Ecto neural progenitor cell (in vitro differentiated cells): ENCODE measurements around the gene HSF2BP.
"Not testable (repeated sequence)": the region's sequence is repeated elsewhere in the genome, so short reads cannot be mapped to it uniquely, and the experiment has no call there.

Experiments
- DNase-seq: peaks from one replicate; pipeline ENCODE4 v3.0.0-alpha.2; 2018; ENCODE audit warnings: low spot score

The HSF2BP gene

DNA sequence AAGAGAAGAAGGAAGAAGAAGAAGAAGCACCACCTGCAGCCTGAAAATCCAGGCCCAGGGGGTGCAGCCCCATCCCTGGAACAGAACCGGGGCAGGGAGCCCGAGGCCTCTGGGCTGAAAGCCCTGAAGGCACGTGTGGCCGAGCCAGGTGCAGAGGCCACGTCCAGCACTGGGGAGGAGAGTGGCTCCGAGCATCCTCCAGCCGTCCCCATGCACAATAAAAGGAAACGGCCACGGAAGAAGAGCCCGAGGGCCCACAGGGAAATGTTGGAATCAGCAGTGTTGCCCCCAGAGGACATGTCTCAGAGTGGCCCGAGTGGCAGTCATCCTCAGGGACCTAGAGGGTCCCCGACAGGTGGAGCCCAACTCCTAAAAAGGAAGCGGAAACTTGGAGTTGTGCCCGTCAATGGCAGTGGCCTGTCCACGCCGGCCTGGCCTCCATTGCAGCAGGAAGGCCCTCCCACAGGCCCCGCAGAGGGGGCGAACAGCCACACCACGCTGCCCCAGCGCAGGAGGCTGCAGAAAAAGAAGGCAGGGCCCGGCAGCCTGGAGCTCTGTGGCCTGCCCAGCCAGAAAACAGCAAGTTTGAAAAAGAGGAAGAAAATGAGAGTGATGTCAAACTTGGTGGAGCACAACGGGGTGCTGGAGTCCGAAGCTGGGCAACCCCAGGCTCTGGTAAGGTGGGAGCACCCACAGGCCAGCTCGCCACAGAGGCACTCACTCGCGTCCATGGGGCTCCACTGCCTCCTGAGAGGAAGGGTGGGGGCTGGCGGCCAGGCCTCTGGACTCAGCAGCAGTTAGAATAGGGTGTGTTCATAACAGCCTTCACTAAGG is 28.5 kb upstream of the HSF2BP start:
- no peak for DNase-seq

DNA sequence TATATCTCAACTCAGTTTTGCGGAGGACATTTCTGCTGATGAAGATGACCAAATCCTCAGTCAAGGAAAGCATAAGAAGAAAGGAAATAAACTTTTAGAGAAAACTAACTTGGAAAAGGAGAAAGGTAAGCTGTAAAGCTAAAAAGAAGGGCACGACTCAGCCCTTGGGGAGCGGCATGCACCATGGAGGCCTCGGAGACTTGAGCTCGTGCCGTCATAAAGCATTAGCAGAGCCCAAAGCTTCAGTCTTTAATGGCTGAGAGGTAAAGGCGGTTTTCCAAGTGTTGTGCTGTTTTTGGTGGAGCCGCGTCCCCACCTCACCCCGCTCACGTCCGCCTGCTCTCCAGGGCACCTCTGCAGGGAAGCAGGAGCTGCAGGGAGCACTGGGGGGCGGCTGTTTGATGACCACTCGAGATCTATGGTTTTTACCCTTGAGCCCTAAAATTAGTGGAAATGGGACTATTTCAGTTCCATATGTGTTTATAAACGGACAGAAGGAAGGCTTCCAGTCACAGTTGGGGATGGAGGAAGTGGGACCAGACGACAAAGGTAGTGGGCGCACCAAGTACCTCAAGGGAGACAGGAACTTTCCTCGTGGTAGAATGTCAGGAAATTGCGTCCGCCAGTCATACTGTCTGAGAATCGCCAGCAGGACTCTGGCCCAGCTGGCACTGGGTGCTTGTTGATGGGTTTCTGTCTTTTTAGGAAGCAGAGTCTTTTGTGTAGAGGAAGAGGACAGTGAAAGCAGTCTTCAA is 27.7 kb upstream of the HSF2BP start:
- no peak for DNase-seq

DNA sequence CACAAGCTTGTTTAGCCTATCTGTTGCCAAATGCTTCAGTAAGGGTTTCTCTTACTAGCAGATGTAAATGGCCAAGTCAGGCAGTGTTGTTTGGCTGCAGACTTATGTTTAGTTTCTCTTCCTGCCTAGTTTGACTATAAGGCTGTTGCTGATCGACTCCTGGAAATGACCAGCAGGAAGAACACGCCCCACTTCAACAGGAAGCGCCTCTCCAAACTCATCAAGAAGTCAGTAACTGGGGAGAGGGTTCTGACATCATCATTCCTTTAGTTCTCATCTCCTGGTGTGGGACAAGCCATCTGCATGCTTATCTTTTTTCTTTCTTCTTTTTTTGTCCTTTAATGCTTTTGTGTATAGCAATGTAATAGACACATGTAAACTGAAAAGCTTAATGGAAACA is 25.1 kb upstream of the HSF2BP start:
- DNase-seq: no peak

DNA sequence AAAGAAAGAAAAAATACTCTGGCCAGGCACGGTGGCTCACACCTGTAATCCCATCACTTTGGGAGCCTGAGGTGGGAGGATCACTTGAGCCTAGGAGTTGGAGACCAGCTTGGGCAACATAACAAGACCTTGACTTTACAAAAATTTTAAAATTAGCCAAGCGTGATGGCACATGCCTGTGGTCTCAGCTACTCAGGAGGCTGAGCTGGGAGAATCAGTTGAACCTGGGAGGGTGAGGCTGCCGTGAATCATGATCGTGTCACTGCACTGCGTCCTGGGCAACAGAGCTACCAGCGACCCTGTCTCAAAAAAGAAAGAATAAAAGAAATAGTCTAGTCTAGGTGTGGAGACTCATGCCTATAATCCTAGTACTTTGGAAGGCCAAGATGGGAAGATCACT is 22.4 kb upstream of the HSF2BP start:
- no peak for DNase-seq

DNA sequence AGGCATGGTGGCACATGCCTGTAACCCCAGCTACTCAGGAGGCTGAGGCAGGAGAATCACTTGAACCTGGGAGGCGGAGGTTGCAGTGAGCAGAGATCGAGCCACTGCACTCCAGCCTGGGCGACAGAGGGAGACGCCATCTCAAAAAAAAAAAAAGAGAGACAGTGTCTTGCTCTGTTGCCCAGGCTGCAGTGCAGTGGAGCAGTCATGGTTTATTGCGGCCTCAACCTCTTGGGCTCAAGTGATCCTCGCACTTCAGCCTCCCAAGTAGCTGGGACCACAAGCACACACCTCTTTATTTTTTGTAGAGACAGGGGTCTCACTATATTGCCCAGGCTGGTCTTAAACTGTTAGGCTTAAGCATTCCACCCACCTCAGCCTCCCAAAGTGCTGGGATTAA is 21.1 kb upstream of the HSF2BP start:
- DNase-seq: not testable (repeated sequence)

DNA sequence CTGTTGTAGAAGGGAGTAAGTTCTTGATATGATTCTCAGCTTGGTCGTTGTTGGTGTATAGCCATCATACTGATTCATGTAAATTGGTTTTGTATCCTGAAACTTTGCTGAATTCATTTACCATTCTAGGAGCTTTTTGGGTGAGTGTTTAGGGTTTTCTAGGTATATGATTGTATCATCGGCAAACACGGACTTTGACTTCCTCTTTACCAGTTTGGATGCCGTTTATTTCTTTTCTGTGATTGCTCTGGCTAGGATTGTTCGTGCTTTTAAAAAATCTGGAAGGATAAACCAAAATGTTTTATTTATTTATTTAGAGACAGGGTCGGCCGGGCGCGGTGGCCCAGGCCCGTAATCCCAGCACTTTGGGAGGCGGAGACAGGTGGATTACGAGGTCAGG is 20.7 kb upstream of the HSF2BP start:
- DNase-seq: no peak

DNA sequence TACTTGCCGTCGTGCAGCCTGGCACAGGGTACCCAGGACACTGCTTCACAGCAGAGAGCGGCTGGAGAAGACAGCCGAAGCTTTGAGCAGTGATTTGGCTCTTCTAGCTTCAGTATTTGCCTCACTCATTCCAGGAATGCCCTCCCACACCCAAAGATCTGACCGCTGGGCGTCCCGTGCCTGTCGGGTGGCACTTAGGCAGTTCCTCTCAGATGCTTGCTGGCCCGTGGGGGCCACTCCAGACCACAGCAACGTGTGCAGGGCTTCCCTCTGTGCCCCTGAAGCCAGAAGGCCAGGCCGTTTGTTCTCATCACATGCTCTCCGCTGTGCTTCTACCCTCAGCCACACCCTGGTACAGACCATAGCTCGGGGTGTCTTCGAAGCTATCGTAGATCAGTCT is 17.1 kb upstream of the HSF2BP start:
- DNase-seq: no peak

DNA sequence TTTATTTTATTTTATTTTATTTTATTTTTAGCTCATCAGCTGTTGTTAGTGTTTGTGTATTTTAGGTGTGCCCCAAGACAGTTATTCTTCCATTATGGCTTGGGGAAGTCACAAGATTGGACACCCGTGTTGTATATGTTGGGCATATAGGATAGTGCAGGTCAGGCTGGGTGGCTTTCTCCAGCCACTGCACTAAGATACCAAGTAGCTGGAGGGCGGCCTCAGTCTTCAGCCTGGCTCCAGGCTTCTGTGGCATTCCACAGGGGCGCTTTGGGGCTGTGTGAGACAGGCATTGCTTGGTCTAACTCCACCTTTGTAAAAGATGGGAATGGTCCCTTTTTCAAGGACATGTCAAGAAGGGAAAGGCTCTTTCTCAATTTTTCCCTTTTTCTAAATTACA is 16.6 kb upstream of the HSF2BP start:
- DNase-seq: no peak

DNA sequence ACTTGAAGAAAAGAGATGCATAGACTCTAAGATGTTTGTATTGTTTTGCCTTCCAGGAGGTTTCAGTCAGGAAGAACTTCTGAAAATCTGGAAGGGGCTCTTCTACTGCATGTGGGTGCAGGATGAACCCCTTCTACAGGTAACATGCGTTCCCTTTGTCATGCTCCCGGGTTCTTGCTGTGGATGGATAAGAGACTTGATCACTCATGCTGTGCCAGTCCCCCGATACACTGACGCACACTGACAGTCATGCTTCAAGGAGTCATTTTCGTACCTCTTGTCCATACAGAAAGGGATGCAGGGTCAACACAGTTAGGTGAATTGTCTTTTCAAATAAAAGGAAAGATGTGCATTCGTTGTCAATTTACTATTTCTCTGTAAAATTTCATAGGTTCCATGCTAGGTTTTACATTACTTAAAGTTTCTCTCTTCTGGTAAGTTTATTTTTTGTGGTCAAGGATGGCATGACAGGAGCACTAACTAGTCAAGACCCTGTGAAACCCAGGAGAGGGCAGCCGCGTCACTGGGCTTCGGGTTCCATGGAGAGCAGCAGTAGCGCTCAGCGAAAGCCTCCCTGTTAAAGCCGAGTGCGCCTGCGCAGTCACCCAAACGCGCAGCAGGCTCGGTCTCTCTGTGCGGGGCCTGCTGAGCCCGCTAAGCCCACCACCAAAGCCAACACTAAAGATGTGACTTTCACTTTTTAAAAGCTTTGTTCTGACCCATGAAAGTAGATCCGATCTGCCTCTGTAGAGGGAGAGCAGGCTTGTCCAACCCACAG is 10.7 kb upstream of the HSF2BP start:
- no peak for DNase-seq

DNA sequence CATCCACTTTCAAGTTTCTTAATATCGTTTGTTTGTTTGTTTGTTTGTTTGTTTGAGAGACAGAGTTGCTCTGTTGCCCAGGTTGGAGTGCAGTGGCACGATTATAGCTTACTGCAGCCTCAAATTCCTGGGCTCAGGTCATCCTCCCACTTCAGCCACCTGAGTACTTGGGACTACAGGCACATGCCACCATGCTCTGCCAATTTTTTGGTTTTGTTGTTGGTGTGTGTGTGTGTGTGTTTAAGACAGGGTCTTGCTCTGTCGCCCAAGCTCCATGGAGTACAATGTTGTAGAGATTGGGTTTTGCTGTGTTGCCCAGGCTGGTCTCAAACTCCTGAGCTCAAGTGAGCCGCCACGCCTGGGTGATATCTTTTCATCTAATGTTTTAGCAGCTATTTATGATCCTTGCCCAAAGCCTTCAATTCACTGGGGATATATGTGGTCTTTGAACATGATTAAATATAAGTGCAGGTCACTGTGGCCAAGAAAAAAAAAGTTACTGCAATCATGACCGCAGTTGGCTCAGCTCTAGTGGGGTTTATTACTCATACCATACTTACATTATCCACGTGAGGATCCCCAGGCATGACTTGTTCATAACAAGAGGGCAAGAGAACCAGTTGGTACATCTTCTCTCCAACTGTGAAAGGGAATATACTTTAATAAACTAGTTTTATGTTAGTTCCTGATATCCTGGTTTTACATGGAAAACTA is 8.1 kb upstream of the HSF2BP start:
- DNase-seq: no peak

DNA sequence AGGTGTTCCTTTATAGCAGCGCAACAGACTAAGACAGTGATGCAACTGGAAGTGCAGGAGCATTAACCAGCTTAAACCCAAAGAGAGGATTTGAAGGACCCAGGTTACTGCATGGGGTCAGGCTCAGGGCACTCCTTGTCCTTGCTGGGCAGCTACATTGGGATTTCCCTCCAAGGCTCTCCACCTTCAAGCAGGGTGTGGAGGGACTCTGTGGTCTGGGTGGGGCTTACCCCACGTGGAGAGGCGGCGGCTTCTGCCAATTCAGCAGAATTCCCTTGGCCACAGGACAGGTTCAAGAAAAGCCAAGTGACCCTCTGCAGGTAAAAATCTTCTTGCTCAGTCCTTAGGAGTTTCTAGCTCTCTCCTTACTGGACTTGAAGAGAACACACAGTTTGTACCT is 6.6 kb upstream of the HSF2BP start:
- no peak for DNase-seq

DNA sequence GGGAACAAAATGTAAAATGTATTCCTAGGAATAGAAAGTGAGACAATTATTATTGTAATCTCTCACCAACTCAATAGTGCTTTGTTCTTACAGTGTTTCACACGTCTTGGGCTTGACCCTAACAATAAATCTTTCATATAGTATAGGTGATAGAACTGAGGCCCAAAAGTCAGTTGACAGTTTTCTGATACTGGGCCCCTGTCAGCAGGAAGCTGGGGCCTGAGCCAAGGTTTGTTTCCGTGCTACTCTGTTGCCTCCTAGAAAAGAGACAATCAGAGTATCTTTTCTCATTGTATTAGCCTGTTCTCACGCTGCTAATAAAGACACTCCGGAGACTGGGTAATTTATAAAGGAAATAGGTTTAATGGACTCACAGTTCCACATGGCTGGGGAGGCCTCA is 5.1 kb upstream of the HSF2BP start:
- DNase-seq: no peak

DNA sequence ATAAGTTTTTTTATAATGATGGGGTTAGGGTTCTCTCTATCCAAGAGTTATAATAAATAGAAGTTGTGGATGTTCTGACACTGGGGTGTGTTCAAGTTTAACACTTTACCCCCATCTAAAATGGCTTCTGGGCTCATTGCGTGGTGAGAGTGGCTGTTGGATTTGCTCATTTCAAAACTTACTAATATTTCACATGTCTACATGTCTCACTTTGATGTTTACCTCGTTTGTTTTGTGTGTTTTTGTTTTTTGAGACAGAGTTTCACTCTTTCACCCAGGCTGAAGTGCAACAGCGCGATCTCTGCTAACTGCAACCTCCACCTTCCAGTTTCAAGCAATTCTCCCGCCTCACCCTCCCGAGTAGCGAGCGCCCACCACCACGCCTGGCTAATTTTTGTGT is 3.7 kb upstream of the HSF2BP start:
- no peak for DNase-seq

DNA sequence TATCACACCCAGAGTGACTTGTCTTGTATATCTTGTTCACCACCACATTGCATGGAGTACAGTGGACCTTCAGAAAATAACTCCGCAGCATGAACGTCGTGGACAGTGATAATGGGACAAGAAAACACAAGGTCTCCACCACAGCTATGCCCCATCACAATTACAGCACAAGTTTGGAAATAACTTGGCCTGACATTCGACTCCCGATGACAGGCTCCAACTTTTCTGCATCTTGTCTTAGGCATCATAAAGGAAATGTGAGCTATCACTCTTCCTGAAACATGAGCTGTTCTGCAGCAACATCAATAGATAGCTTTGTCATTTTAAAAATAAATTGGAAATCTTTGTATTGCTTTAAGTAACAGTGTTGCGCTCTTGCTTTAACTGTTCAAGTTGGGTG is 3.0 kb upstream of the HSF2BP start:
- no peak for DNase-seq

DNA sequence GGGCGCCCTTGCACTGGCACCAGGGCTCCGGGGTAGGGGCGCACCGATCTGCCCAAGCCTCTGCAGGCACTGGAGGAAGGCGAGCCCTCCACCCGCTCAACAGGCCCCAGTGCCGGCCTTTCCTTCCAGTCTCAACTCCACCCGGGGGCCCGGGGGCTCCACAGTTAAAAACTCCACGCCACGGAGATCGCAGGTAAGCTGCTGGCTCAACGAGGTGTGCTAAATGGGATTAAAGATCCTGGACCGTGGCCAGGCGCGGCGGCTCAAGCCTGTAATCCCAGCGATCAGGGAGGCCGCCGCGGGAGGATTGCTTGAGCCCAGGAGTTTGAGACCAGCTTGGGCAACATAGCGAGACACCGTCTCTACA is 536 bp downstream of the HSF2BP start:
- DNase-seq: no peak

DNA sequence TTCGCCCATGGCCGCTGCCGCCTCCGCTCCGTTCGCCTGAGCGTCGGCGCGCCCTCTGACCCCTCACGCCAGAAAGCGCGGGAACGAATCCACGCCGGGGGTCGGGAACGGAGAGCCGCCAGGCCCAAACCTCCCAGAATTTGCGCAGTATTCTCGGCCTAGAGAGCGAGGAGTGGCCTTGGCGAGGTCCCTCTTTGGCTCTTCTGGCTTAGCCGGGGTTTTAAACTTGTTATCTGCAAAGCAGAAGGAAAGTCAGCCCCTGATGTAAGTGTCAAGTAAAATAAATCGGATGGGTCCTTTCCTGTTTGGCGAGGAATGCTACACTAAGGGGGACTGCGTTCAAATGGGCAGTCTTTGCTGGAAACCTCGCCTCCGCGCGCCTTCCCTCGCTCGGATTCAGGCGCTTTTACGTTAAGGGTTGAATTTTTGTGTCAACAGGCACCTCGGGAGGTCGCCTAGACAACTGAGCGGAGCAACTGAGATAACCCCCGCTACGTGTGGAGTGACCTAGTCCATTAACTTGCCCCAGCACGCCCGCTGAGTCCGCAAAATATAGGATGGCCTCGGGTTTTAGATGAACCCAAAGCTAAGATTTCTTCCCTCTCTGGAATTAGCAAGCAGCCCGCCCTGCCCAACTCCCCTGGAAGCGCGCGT is 1.1 kb downstream of the HSF2BP start:
- no peak for DNase-seq

DNA sequence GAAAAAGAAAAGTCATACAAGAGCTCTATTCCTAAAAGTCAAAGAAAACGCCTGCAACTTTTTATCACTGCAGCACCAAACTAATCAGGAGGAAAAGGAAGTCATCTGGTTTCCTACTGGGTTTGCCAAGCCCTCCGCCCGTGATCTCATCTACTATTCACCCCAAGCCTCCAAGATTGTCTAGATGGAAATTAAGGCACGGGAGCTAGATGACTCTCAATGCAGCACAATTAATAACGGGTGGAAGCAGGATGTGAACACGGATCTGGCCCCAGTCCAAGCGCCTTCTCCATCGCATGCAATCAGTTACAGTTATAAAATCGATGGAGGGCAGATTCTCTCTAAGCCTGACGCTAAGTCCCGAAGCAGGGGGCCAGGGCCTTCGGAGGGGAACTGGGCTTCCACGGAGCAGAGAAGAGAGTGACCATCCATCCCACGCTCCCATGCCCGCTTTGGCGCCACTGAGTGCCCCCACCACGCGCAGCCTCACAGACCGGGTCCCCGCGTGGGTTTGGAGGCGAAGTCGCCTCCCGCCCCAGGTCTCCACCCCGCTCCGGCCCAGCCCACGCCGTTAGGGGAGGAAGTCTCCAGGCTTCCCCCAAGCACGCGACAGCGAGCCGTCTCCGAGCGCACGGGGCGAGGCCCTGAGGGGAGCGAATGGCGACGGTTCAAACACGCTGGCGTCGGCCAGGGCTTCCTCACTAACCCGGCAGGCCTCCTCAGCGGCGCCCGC is 1.8 kb downstream of the HSF2BP start:
- no peak for DNase-seq

DNA sequence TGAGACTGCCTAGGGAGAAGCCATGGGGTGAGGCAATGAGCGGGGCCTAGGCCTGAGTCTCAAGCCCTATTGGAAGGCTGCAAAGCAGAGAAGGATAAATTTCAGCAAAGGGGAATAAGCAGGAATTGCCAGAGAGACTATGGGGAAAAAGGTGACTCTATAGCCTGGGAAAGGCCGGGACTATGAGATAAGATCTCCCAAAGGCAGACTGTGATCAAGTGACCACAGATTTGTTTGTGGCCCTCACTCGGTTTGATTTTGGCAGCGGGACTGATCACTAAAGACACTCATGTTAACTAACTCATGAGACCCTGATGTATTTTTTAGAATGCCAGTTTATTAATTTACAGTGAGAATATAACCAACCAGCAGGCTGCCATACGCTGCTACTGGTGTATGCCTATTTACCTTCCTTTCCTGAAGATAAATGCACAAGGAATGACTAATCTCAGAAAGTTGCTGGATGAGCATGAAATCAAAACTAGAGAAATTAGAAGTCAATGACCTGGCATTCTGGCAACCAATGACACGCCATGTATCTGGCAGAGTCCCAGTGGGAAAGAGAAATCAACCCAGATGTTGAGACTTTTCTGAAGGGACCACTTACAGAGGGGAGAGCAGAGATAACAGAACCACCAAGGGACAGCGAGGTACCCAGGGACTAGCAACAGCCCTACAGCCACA is 4.3 kb downstream of the HSF2BP start:
- no peak for DNase-seq

DNA sequence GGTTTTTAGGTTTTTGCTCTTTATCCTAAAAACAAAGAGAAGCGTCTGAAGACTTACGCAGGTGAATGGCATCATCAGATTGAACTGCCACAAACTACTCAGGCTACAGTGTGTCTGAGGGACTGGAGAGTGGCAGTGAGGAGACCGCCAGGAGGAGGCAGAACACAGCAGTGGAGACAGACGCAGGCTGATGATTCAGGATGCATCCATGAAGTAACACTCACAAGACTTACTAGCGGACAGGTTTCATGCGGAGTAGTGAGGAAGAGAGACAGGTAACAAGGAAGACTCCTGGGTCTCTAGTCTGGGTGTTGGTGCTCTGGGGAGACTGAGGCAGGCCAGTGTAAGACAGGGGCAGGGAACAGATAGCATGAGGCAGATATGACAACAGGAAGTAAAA is 5.7 kb downstream of the HSF2BP start:
- DNase-seq: no peak

DNA sequence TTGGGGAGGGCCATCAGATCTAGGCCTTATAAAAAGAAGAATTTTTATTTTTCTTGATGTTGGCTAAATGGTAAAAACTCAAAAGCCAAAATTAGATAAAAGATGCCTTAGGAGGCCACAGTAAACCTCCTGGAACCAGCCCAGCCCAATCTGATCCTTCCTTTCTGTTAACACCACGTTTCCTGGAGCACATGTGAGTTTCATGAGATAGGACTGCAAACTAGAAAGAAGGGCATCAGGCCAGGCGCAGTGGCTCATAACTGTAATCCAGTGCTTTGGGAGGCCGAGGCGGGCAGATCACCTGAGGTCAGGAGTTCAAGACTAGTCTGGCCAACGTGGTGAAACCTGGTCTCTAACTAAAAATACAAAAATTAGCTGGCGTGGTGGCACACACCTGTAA is 6.7 kb downstream of the HSF2BP start:
- no peak for DNase-seq
